Body of pancreas (tissue), 4 donors: ENCODE results near the gene ADGRE1.

ENCODE experiments used
- CTCF ChIP-seq, 7 experiments: fragments of 450-650 bp in 4 of 7; fragments of 200-600 bp in 3 of 7; sonication (generic) in 3 of 7; IDR thresholded peaks; one replicate each; pipeline ENCODE4 v1.5.1; 2016 to 2019; ENCODE audit warnings: antibody characterized with exemption in 7 of 7
- POLR2A ChIP-seq, 3 donors: fragments of 450-650 bp; IDR thresholded peaks; one replicate each; pipeline ENCODE4 v1.6.1; 2016; ENCODE audit warnings: antibody characterized with exemption in 3 of 3, mild to moderate bottlenecking in 2 of 3

GRCh38 chr19:6861683-6862286 lies 25.6 kb upstream of the ADGRE1 start:
- TF ChIP-seq CTCF (IDR thresholded peaks at IDR 0.05) (no peak), POLR2A (IDR thresholded peaks at IDR 0.05) (no peak)
